ENCODE data around the gene GMNN.

DNA sequence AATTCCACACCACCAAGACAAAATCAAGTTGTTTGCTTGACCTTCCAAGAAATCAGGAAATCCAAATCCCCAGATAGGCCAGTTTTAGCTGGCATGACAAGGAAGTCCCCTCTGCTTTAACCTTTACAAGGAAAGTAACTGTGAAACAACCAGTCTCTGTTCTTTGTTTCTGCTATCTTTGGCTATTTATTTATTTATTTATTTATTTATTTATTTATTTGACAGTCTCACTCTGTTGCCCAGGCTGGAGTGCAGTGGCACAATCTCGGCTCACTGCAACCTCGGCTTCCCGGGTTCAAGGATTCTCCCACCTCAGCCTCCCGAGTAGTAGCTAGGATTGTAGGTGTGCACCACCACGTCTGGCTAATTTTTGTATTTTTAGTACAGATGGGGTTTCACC, 14.5 kb upstream of the GMNN start:
- TF ChIP-seq, protein P1, sequence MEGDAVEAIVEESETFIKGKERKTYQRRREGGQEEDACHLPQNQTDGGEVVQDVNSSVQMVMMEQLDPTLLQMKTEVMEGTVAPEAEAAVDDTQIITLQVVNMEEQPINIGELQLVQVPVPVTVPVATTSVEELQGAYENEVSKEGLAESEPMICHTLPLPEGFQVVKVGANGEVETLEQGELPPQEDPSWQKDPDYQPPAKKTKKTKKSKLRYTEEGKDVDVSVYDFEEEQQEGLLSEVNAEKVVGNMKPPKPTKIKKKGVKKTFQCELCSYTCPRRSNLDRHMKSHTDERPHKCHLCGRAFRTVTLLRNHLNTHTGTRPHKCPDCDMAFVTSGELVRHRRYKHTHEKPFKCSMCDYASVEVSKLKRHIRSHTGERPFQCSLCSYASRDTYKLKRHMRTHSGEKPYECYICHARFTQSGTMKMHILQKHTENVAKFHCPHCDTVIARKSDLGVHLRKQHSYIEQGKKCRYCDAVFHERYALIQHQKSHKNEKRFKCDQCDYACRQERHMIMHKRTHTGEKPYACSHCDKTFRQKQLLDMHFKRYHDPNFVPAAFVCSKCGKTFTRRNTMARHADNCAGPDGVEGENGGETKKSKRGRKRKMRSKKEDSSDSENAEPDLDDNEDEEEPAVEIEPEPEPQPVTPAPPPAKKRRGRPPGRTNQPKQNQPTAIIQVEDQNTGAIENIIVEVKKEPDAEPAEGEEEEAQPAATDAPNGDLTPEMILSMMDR (conservative IDR thresholded peaks at IDR 0.05; ENCODE audit: low read depth in 2 of 2): no peak
- no peak for TF ChIP-seq ZNF114 (CRISPR knock-in tag; IDR thresholded peaks at IDR 0.05)
- no peak for TF ChIP-seq EZH2 (IDR thresholded peaks at IDR 0.05; ENCODE audit: low read depth, unreplicated experiment)
- TF ChIP-seq POLR2AphosphoS5 (IDR thresholded peaks at IDR 0.05; ENCODE audit: low read depth): no peak
- TF ChIP-seq EZH2phosphoT487 (IDR thresholded peaks at IDR 0.05; ENCODE audit: unreplicated experiment): no peak
- TF ChIP-seq, protein P2, sequence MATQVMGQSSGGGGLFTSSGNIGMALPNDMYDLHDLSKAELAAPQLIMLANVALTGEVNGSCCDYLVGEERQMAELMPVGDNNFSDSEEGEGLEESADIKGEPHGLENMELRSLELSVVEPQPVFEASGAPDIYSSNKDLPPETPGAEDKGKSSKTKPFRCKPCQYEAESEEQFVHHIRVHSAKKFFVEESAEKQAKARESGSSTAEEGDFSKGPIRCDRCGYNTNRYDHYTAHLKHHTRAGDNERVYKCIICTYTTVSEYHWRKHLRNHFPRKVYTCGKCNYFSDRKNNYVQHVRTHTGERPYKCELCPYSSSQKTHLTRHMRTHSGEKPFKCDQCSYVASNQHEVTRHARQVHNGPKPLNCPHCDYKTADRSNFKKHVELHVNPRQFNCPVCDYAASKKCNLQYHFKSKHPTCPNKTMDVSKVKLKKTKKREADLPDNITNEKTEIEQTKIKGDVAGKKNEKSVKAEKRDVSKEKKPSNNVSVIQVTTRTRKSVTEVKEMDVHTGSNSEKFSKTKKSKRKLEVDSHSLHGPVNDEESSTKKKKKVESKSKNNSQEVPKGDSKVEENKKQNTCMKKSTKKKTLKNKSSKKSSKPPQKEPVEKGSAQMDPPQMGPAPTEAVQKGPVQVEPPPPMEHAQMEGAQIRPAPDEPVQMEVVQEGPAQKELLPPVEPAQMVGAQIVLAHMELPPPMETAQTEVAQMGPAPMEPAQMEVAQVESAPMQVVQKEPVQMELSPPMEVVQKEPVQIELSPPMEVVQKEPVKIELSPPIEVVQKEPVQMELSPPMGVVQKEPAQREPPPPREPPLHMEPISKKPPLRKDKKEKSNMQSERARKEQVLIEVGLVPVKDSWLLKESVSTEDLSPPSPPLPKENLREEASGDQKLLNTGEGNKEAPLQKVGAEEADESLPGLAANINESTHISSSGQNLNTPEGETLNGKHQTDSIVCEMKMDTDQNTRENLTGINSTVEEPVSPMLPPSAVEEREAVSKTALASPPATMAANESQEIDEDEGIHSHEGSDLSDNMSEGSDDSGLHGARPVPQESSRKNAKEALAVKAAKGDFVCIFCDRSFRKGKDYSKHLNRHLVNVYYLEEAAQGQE (IDR thresholded peaks at IDR 0.05; ENCODE audit: unreplicated experiment): no peak
- no peak for TF ChIP-seq JUNB (IDR thresholded peaks at IDR 0.05; ENCODE audit: unreplicated experiment)
- TF ChIP-seq, protein P3, sequence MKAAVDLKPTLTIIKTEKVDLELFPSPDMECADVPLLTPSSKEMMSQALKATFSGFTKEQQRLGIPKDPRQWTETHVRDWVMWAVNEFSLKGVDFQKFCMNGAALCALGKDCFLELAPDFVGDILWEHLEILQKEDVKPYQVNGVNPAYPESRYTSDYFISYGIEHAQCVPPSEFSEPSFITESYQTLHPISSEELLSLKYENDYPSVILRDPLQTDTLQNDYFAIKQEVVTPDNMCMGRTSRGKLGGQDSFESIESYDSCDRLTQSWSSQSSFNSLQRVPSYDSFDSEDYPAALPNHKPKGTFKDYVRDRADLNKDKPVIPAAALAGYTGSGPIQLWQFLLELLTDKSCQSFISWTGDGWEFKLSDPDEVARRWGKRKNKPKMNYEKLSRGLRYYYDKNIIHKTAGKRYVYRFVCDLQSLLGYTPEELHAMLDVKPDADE (IDR thresholded peaks at IDR 0.05): no peak
- TF ChIP-seq, protein P4, sequence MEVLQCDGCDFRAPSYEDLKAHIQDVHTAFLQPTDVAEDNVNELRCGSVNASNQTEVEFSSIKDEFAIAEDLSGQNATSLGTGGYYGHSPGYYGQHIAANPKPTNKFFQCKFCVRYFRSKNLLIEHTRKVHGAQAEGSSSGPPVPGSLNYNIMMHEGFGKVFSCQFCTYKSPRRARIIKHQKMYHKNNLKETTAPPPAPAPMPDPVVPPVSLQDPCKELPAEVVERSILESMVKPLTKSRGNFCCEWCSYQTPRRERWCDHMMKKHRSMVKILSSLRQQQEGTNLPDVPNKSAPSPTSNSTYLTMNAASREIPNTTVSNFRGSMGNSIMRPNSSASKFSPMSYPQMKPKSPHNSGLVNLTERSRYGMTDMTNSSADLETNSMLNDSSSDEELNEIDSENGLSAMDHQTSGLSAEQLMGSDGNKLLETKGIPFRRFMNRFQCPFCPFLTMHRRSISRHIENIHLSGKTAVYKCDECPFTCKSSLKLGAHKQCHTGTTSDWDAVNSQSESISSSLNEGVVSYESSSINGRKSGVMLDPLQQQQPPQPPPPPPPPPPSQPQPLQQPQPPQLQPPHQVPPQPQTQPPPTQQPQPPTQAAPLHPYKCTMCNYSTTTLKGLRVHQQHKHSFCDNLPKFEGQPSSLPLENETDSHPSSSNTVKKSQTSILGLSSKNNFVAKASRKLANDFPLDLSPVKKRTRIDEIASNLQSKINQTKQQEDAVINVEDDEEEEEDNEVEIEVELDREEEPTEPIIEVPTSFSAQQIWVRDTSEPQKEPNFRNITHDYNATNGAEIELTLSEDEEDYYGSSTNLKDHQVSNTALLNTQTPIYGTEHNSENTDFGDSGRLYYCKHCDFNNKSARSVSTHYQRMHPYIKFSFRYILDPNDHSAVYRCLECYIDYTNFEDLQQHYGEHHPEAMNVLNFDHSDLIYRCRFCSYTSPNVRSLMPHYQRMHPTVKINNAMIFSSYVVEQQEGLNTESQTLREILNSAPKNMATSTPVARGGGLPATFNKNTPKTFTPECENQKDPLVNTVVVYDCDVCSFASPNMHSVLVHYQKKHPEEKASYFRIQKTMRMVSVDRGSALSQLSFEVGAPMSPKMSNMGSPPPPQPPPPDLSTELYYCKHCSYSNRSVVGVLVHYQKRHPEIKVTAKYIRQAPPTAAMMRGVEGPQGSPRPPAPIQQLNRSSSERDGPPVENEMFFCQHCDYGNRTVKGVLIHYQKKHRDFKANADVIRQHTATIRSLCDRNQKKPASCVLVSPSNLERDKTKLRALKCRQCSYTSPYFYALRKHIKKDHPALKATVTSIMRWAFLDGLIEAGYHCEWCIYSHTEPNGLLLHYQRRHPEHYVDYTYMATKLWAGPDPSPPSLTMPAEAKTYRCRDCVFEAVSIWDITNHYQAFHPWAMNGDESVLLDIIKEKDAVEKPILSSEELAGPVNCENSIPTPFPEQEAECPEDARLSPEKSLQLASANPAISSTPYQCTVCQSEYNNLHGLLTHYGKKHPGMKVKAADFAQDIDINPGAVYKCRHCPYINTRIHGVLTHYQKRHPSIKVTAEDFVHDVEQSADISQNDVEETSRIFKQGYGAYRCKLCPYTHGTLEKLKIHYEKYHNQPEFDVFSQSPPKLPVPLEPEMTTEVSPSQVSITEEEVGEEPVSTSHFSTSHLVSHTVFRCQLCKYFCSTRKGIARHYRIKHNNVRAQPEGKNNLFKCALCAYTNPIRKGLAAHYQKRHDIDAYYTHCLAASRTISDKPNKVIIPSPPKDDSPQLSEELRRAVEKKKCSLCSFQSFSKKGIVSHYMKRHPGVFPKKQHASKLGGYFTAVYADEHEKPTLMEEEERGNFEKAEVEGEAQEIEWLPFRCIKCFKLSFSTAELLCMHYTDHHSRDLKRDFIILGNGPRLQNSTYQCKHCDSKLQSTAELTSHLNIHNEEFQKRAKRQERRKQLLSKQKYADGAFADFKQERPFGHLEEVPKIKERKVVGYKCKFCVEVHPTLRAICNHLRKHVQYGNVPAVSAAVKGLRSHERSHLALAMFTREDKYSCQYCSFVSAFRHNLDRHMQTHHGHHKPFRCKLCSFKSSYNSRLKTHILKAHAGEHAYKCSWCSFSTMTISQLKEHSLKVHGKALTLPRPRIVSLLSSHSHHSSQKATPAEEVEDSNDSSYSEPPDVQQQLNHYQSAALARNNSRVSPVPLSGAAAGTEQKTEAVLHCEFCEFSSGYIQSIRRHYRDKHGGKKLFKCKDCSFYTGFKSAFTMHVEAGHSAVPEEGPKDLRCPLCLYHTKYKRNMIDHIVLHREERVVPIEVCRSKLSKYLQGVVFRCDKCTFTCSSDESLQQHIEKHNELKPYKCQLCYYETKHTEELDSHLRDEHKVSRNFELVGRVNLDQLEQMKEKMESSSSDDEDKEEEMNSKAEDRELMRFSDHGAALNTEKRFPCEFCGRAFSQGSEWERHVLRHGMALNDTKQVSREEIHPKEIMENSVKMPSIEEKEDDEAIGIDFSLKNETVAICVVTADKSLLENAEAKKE (CRISPR knock-in tag; IDR thresholded peaks at IDR 0.05): no peak
- no peak for TF ChIP-seq ZNF331 (CRISPR knock-in tag; IDR thresholded peaks at IDR 0.05; ENCODE audit: low read depth)
- no peak for TF ChIP-seq CREB1 (CRISPR knock-in tag; IDR thresholded peaks at IDR 0.05; ENCODE audit: low read depth)
- TF ChIP-seq STAT1 (IDR thresholded peaks at IDR 0.05; ENCODE audit: unreplicated experiment): no peak
